Colonic mucosa (tissue), 4 donors: ENCODE measurements around the gene HERC3. TPM values are rescaled to one million over a fixed set of nuclear protein-coding genes. Genes with fewer than 3 reads are reported as not detected.
A peak's percentile ranks its signal among the peaks of the same experiment; 100 is the strongest.

Experiments
- DNase-seq: peaks from one replicate; pipeline ENCODE4 v3.0.0-alpha.2; 2020
- H3K27ac ChIP-seq: fragments of 200-600 bp; one replicate; pipeline ENCODE4 v1.8.0; 2021
- H3K27me3 ChIP-seq: fragments of 200-600 bp; one replicate; pipeline ENCODE4 v1.8.0; 2021
- H3K36me3 ChIP-seq: fragments of 200-600 bp; one replicate; pipeline ENCODE4 v1.8.0; 2021
- H3K4me1 ChIP-seq: fragments of 200-600 bp; one replicate; pipeline ENCODE4 v1.8.0; 2021; ENCODE audit warnings: mild to moderate bottlenecking
- H3K4me3 ChIP-seq: fragments of 200-600 bp; one replicate; pipeline ENCODE4 v1.8.0; 2021
- H3K9ac ChIP-seq, 2 donors: one replicate each; pipeline ENCODE4 v1.7.0; 2013; ENCODE audit warnings: control low read depth in 2 of 2, low read depth in 2 of 2, low read length in 2 of 2
- H3K9me3 ChIP-seq: fragments of 200-600 bp; one replicate; pipeline ENCODE4 v1.8.0; 2021
- CTCF ChIP-seq: fragments of 200-600 bp; IDR thresholded peaks from one replicate; pipeline ENCODE4 v1.8.0; 2022; ENCODE audit warnings: antibody characterized with exemption, mild to moderate bottlenecking
- intact Hi-C: fragments of 100-400 bp; cut with DNase I; formaldehyde crosslinking; loops from one replicate; pipeline ENCODE4 v1.14.1; 2022
- total RNA-seq, 2 donors: library from RNA; stranded (reverse); fragmentation: NEBNext Ultra II Directional in 1 of 2; extraction: Animal tissue kit (Norgen Biotek cat#: 25700) in 1 of 2; gene quantifications; one replicate each; pipeline ENCODE4 v1.2.1, GENCODE V29; 2021
- donor health status: healthy.
- donor health status: DM: no; HTN: no; CAD: no.
- donor health status: DM: no; HTN: no; CAD: no.

Gene HERC3
- total RNA-seq, 2 donors from 2014 or later: 23.0 to 51.4 TPM

- TF ChIP-seq CTCF: no peak
- H3K9me3 ChIP-seq: no peaks in the 10 kb centered on the region
- H3K4me3 ChIP-seq: no peak overlapping the region
- no peaks in the 10 kb centered on the region for H3K36me3 ChIP-seq
- no peak overlapping the region for H3K9ac ChIP-seq
- H3K27ac ChIP-seq: no peak overlapping the region
- DNase-seq: no peak
- no peaks in the 10 kb centered on the region for H3K4me1 ChIP-seq
- intact Hi-C loops: no loop called here
- H3K27me3 ChIP-seq: no peaks in the 10 kb centered on the region
Measured at GRCh38 chr4:88629826-88630225, 37.5 kb downstream of the HERC3 start.

- no peaks in the 10 kb centered on the region for H3K9me3 ChIP-seq
- H3K27ac ChIP-seq: peak overlapping the region; percentile 6
- H3K4me1 ChIP-seq: no peaks in the 10 kb centered on the region
- DNase-seq: no peak
- H3K9ac ChIP-seq: no peak overlapping the region
- TF ChIP-seq CTCF: no peak
- H3K36me3 ChIP-seq: no peaks in the 10 kb centered on the region
- no peaks in the 10 kb centered on the region for H3K27me3 ChIP-seq
- no peak overlapping the region for H3K4me3 ChIP-seq
- intact Hi-C loops: no loop called here
Measured at GRCh38 chr4:88630756-88631155, 38.5 kb downstream of the HERC3 start.

- no peak overlapping the region for H3K9ac ChIP-seq
- H3K27me3 ChIP-seq: no peaks in the 10 kb centered on the region
- DNase-seq: no peak
- H3K4me1 ChIP-seq: no peaks in the 10 kb centered on the region
- intact Hi-C loops: no loop called here
- H3K27ac ChIP-seq: no peak overlapping the region
- no peaks in the 10 kb centered on the region for H3K36me3 ChIP-seq
- H3K9me3 ChIP-seq: no peaks in the 10 kb centered on the region
- H3K4me3 ChIP-seq: no peak overlapping the region
- TF ChIP-seq CTCF: no peak
Measured at GRCh38 chr4:88643932-88644331, 51.7 kb downstream of the HERC3 start.

GRCh38 chr4:88645994-88646393 lies 53.7 kb downstream of the HERC3 start:
- Histone ChIP-seq H3K9me3 (no peaks in the 10 kb centered on the region), H3K27me3 (no peaks in the 10 kb centered on the region), H3K4me3 (no peak overlapping the region), H3K9ac (no peak overlapping the region), H3K27ac (no peak overlapping the region), H3K4me1 (no peaks in the 10 kb centered on the region), H3K36me3 (no peaks in the 10 kb centered on the region)
- no peak for DNase-seq
- intact Hi-C loops: no loop called here
- no peak for TF ChIP-seq CTCF

- H3K4me1 ChIP-seq: no peaks in the 10 kb centered on the region
- DNase-seq: no peak
- TF ChIP-seq CTCF: no peak
- H3K27me3 ChIP-seq: no peaks in the 10 kb centered on the region
- H3K27ac ChIP-seq: no peak overlapping the region
- no peak overlapping the region for H3K4me3 ChIP-seq
- intact Hi-C loops: no loop called here
- no peak overlapping the region for H3K9ac ChIP-seq
- no peaks in the 10 kb centered on the region for H3K9me3 ChIP-seq
- no peaks in the 10 kb centered on the region for H3K36me3 ChIP-seq
Measured at GRCh38 chr4:88646528-88647280, 54.4 kb downstream of the HERC3 start.
